ENCODE results near the gene TFAP2C. TPM values are rescaled to one million over a fixed set of nuclear protein-coding genes. Genes with fewer than 3 reads are reported as not detected.

TFAP2C gene
- total RNA-seq, 1 donor from 2014 or later = not detected

Other genes starting within 250 kb of the TFAP2C start
- gene AURKA, start 237.1 kb upstream of the TFAP2C start, total RNA-seq = 42.3 and 42.6 TPM in 2 replicates
- 52.2 and 52.5 TPM in 2 replicates for gene CSTF1, start 236.7 kb upstream of the TFAP2C start, total RNA-seq
- gene CASS4, start 217.0 kb upstream of the TFAP2C start, total RNA-seq = 2.8 and 3.1 TPM in 2 replicates
- gene RTF2, start 160.7 kb upstream of the TFAP2C start, total RNA-seq = 92.3 and 96.5 TPM in 2 replicates
- gene FAM209A, start 104.6 kb upstream of the TFAP2C start, total RNA-seq = 0.90 and 1.2 TPM in 2 replicates
- 1.3 and 1.5 TPM in 2 replicates for gene FAM209B, start 96.1 kb upstream of the TFAP2C start, total RNA-seq